ENCODE measurements around the gene ADAT2.
A peak's percentile ranks its signal among the peaks of the same experiment; 100 is the strongest.

The ADAT2 gene

DNA sequence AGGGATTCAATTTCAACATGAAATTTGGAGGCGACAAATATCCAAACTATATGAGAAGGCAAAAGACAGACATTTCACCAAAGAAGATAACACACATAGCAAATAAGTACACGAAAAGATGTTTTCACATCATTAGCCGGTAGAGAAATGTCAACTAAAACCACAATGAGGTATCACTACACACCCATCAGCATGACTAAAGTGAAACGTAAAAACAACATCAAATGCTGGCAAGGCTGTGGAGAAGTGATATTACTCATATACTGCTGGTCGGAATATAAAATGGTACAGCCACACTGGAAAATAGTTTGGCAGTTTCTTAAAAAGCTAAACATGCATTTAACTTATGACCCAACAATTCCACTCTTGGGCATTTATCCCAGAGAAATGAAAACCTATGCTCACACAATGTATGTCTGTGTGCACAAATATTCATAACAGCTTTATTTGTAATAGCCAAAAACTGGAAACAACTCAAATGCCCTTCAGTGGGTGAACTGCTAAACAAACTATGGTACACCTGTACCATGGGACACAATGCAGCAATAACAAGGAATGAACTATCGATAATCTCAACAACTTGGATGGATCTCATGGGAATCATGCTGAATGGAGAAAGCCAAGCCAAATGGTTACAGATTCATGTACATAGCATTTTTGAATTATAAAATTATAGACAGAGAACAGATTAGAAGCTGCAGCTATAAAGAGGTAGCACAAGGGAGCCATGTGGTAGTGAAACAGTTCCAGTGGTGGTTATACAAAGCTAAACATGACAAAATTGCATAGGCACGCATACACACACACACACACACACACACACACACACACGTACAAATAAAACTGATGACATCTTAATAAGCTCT is 8.6 kb downstream of the ADAT2 start:
- no peak for DNase-seq (ENCODE audit: low read depth)

DNA sequence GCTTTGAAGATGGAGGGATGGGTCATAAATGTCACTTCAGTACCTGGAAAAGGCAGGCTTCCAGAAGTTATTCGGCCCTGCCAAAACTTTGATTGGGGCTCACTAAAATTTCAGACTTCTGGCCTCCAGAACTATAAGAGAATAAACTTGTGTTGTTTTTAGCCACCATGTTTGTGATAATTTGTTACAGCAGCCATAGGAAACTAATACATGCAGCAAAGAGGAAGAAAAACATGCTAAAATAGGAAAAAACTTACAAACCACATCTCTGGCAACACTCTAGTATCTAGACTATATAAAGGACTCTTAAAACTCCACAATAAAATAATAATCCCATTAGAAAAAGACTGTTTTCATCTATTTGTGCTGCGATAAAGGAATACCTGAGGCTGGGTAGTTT is 9.5 kb downstream of the ADAT2 start:
- DNase-seq (ENCODE audit: low read depth): no peak

DNA sequence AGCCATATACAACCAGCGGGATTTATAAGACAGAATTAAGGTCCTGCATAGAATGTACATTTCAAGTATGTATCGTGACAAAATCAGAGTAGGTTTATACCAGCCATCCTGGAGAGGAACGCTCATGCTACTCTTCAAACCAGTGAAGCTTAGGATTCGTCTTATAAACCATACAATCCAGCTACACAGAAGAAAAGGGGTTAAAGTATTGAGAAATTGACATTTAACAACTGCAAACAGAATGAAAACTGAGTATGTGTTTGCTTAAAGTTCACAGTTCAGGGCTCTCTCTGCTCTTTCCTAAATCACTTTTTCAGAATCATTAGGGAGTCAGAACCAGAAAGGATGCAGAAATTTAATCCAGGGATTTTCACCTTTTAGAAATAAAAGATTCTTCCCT is 17.9 kb downstream of the ADAT2 start:
- no peak for DNase-seq (ENCODE audit: low read depth)

DNA sequence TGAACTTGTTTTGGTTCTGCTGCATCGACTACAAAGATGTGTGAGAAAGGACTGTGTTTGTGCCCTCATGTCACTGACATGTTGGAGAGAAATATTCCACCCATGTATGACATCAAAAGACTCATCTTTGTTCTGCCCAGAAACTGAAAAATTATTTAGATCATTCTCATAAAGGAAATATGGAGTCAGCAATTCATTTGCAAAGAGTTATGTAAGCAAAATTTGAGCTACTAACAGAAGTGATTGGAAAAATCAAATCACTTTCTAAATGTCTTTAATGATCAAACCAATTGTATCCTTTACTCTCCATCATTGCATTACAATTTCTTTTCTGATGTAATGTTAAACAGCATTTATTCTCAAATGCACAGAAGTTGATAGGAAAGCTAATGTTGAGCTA is 19.3 kb downstream of the ADAT2 start:
- no peak for DNase-seq (ENCODE audit: low read depth)

DNA sequence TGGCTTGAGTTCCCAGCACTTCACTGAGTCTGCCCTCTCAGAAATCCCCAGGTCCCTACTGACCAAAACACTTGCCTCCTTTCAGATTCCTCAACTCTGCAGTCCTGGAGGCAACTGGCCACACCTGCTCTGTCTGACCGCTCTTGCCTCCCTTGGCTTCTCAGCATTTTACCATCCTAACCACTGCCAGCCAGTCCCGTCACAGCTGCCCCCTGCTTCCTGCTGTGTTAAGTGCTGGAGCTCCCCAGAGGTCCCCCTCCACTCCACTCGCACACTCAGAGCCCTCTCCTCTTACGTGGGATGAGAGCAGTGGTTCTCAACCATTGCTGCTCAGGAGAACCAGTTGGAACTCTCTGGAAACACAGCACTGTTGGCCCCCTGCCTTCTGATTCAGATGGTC is 20.5 kb downstream of the ADAT2 start:
- DNase-seq (ENCODE audit: low read depth): no peak

DNA sequence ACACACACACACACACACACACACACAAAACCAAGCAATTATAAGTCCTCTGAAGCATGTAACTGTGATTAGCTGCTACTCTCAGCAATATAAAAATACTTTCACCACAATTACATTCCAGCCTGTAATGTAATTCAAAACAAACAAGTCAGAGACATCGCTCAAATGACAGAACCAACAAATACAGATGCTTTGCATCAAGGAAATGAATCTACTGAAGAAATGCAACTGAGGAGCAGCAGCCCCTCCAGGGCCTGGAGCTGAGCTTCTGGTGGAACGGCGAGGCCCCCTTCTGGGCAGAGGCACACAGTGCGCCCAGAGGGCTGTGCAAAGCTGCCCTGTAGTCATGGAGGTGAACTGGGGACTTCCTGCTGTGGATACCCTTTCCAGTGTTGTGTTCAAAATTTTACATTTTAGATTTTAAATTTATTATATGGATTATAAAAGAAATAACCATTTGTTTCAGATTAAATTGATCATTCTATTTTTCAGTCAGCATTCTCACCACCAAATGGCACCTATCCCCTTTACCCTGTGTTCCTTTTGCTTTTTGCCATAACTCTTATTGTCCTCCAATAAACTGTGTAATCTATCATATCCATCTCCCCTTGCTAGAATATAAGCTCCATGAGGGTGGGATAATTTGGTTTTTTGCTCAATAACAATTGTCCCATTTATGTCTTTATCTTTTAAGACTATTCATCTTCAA is 23.2 kb downstream of the ADAT2 start:
- DNase-seq (ENCODE audit: low read depth): peak; percentile 41

DNA sequence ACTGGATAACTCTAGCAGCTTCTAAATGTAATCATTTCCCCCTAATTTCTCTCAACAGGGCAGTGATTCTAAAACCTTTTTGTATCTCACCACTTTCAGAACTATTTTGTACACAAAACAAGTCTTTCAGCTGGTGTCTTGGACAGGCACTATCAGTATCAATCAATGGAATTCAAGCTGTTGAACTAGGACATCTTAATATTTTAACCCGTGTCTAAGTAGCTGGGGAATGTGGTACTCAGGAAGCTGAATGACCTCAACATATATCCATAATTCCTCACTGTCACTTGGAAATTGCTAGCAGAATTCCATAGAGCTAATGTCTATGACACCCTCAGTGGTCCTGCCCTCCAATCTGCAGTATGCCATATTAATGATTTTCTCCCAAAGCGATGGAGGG is 24.5 kb downstream of the ADAT2 start:
- DNase-seq (ENCODE audit: low read depth): no peak

DNA sequence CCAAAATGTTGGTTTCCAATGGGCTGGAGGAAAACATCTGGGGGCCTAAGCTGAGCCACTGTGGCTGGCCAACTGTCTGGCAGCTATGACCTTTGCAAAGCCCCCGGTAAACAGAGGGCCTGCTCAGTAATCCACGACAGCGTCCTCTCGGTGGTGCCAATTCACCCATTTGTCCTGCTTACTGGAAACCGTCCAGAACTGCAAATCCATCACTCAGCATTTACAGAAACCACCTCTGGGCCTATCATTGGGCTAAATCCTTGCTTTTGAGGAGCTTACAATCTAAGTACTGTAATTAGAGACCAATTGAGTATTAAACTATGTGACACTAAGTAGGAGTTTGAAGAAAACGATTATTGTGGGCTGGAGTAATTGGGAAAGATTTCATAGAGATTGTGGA is 31.0 kb downstream of the ADAT2 start:
- DNase-seq (ENCODE audit: low read depth): no peak

DNA sequence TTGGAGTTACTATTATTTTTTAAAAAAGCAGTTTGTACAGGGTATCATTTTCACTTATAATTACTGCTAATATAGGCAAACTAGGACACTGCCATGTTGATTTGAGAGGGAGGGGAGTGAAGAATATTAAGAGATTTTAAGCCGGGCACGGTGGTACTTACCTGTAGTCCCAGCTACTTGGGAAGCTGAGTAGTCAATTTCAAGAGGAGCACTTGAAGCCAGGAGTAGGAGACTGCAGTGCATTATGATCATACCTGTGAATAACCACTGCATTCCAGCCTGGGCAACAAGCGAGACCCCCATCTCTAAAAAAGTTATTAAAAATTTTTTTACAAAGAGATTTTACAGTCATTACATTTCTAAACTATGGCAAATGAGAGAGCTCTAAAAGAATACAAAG is 35.7 kb downstream of the ADAT2 start:
- DNase-seq (ENCODE audit: low read depth): no peak

DNA sequence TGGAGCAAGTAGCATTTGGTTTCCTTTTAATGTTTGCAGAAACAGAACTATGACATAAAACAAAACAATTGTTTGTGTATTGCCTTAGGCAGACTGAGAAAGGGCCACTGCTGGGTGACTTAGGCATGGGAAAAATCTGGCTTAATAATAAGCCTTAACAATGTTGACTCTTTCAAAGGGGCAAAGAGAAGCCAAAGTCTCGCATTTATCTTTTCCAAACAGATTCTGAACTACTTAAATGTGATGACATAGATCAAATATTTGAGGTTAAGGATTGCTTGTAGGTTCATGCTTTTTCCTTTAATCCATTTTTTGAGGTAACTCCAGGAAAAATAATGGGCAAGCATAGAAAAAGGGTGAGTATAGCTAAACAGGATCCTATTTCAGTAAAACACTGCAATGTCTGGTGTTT is 39.6 kb downstream of the ADAT2 start:
- DNase-seq (ENCODE audit: low read depth): no peak

DNA sequence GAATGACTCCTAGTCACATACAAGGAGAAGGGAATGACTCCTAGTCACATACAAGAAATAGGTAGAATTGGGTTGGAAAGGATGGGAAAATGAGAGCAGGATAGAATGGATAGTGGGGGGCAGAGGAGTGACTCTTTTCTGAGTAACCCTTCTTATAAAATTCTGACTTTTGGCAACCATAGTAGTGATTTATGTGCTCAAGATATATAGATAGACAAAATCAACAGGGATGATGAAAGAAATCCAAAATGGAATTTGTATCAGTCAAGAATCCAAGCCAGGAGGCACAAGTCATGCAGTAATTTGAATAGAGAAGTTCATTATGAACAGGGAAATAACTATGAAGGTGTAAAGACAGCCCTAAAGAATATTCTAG is 41.7 kb downstream of the ADAT2 start:
- DNase-seq (ENCODE audit: low read depth): no peak

DNA sequence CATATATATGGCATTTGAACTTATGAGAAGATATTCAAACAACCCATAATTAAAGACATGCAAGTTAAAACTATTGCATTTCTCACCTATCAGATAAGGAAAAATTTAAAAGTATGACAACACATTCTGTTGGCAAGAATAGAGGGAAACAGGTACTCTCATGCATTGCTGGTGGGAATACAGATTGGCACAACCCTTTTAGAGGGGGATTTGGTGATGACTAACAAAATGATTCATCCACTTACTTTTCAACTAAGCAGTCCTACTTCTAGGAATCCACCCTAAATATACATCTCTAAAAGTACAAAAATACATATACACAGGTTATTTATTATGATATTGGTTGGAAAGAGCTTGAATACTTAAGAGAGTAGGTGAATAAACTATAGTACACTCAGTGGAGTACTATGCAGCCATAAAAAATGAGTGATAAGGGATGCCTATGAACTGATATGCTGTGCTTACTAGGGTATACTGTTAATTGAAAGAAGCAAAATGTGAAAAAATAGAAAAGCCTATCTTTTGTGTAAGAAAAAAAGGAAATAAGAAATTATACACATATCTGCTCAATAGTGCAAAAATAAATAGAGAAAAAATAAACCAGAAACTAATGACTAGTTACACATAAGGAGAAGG is 42.2 kb downstream of the ADAT2 start:
- no peak for DNase-seq (ENCODE audit: low read depth)

DNA sequence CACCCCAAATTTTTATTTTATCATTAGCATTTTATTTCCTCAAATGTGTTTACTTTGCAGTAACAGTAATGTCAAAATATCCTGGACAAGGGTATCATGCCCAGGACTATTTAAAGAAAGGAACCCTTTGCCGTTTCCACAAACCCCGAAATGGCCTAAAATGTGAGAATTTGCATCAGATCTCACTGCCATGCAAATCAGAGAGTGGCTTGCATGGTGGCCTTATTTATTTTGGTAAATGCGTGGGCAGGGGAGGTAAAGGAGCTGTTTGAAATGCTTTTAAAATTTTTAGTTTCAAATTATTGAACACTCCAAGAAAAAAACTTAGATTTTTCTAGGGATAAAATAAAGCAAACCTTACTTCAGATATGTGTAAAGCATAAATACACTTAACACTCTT is 43.8 kb downstream of the ADAT2 start:
- no peak for DNase-seq (ENCODE audit: low read depth)

DNA sequence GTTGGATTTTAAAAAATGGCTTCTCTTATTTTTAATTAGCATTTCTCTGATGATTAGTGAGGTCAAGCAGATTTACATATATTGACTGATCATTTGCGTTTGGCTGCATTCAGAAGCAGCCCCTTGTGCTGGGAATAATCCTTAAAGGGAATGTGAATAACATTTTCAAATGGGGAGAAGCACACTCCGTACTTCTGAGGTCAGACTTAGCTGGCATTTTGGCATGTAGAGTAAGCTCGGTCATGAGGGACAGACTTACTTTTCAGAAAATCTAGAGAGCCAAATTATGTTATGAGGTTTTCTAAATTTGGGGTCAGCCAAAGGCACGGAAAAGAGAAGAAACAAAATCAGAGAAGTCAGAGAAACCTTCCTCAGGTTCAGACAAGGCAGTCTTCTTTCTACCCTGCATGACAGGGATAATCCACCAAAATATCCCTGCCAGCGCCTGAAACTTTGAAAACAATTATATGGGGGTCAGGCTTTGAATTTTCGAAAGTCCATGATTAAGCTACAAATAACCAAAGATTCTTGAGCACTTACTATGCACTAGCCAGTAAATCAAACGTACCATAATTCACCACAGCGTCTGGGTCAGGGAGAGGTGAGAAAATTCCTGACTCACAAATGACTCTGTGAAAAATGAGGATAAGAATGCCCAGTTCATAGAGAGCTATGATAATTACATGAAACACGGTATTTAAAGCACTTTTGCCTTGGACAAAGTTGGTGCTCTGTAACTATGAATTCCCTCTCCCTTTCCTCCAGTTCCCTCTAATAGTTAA is 44.9 kb downstream of the ADAT2 start:
- no peak for DNase-seq (ENCODE audit: low read depth)

DNA sequence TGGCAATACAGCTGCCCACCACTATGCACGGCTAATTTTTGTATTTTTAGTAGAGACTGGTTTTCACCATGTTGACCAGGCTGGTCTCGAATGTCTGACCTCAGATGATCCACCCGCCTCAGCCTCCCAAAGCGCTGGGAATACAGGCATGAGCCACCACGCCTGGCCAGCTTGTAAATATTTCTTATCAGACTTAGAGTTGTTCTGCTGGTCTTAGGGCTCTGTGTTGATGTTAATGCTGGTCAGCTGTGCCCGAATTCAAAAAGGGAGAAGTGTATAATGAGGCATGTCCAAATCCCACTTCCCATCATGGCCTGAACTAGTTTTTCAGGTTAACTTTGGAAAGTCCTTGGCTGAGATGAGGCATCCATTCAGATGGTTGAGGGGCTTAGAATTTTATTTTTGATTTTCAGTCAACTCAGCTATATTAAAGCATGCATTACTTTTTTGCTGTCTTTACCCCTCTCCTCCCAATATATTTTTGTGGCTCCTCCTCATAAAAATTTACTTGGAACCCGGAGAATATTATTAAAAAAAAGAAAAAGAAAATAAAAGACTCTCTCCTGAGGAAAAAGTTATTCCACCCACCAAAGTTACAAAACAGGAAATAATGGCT is 47.7 kb downstream of the ADAT2 start:
- DNase-seq (ENCODE audit: low read depth): no peak

DNA sequence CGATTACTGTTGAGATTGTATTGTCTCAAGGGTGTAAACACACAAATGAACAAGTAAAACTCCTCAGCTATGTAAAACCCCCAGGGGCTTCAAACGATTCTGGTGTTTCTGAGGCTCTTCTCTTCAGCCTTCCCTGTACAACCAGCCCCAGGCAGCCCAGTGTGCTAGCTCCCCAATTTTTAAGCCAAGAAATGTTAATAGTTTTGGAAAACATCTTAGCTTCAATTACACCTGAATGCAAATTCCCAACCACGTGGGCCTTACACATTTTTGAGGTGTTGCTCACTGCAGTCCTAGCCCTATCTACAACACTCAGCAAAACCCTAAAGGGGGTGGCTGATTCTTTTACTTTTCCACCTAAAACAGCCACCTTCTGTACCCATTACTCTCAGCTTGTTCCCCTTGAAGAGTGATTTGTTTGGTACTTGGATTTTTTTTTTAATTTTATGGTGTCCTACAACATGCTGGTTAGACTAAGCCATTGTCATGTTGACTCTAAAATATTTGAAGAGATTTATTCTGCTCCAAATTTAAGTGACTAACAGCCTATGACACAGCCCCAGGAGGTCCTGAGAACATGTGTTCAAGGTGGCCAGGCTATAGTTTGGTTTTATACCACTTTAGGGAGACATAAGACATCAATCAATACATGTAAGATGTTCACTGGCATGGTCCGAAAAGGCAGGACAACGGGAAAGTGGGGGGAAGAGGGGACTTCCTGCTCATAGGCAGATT is 48.7 kb downstream of the ADAT2 start:
- no peak for DNase-seq (ENCODE audit: low read depth)

DNA sequence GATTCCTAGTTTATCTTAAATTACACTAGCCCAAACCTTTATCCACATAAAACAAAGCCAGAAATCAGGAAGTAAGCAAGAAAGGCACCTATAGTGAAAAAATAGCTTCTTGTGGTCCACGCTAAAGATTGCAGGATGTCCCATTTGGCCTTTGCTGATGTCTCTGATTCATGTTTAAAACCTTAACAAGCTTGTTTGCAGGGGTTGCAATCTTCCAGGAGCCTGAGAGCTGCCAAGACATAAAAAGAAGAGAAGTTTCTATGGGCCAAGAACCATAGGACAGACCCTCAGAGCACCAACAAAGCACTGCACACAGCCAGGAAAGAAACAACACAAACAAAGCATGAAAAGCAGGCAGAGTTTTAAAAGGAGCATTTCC is 49.4 kb downstream of the ADAT2 start:
- DNase-seq (ENCODE audit: low read depth): no peak

DNA sequence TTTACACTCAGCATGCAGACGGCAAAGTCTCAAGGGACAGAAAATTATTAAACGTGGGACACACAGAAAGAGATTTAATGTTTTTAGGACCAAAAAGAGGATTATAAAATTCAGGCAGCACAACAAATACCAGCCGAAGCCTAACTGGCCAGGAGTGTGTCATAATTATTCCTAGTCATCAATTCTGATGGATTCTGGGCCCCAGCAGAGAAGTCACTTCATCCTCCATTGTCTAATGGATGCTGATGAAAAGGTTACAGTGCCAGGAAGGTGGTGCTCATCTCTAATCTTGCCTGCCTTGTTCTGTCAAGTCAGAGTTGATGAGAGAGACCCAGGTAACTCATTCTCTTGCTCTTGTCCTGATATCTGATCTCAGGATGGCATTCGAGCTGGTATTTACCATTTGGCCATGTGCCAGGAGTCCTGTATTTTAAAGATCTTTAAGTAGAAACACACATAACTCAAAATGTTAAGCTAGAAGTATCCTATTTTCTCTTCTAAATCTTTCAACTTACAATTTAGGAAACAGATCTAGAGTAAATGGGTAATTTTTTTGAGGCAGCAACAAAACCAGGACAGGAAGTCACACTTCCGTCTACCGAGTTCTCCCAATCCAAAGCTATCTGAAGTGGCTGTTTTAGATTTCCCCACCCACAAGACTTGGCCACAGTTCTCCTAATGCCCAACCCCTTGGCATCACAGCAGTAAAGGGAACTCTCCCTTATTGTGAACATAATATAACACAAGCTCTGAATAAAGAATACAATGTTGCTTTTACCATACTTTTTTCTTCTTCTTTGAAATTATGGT is 50.0 kb downstream of the ADAT2 start:
- no peak for DNase-seq (ENCODE audit: low read depth)

DNA sequence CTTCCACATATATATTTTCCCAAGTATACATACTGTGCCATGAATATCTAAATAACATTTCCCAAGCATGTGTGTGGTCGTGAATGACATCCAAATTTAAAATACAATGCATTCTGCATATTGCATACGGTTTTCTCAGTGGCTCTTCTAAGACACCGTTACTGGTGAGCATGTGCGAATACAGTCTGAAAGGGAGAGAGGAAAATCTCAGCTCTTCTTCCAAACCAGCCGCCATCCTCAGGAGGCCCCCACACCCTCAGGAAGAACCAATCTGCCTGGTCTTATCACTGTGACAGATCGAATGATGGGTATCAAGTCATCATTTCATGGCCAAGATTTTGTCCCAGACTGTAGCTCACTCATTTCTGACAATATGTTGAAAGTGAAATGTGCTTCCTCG is 50.7 kb downstream of the ADAT2 start:
- no peak for DNase-seq (ENCODE audit: low read depth)

DNA sequence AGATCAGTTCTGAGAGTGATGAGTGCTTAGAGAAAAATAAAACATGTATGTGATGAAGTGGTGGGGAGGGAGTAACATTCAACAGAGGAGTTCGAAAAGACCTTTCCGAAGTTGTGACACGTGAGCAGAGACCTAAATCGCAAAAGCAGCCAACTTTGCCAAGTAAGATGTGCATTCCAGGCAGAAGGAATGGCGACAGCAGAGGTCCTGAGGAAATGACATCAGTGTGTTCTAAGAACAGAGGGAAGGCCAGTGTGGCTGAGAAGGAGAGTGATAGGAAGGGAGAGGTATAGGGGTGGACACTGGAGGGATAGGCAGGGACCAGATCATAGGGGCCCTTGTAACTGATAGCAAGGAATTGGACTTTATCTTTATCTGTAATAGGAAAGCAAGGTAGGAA is 51.3 kb downstream of the ADAT2 start:
- no peak for DNase-seq (ENCODE audit: low read depth)
